ENCODE data around the gene CREG2. TPM values are rescaled to one million over a fixed set of nuclear protein-coding genes. Genes with fewer than 3 reads are reported as not detected.

CREG2 gene
- total and polyA plus RNA-seq, 4 experiments from 2014 or later, result 0.32 TPM; not detected in 3

DNA sequence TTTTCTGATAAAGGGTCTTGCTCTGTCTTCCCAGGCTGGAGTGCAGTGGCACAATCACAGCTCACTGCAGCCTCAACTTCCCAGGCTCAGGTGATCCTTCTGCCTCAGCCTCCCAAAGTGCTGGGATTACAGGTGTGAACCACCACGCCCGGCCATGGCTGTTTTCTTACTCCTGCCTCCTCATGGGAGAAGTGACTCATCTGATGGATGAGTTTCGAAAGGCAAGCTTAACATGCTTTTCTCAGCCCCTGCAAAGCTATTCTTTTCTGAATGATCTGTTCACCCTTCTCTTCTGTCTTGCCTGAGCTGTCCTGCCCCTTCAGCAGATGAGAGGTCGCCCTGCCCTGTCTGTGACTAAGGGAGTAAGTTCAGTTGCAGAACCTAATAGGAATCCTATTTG lies 929 bp upstream of the CREG2 start:
- no peak for DNase-seq
- H3K27ac Mint-ChIP-seq, result no peak overlapping the region
- Histone ChIP-seq H3K27me3 (ENCODE audit: insufficient read depth, low read length) (peaks cover 17% of the 10 kb centered on the region), H3K36me3 (ENCODE audit: insufficient read depth, low read length) (no peaks in the 10 kb centered on the region), H3K4me3 (ENCODE audit: low read length in 2 of 2) (no peak overlapping the region), H3K9me3 (ENCODE audit: control insufficient read depth in 1 of 2, low read length in 2 of 2) (no peaks in the 10 kb centered on the region), H3K4me1 (ENCODE audit: insufficient read depth, low read length) (peaks cover 15% of the 10 kb centered on the region), H3K27ac (ENCODE audit: low read depth, low read length) (no peak overlapping the region)
- POLR2A ChIA-PET (ENCODE audit: partially characterized antibody), result interaction anchor here (1.1 to 3.6 kb wide), 4 partner anchors 26 to 81 kb away, joined by 3 to 23 read pairs (median 16); no protein-coding TSS in a partner anchor
- intact Hi-C loops (cut with micrococcal nuclease), result loop anchor here (5.0 kb wide), 1 partner anchor 136 kb away; the partner anchor contains the start of gene CNOT11
- no peaks in the 10 kb centered on the region for H3K9me3 Mint-ChIP-seq
- H3K4me3 Mint-ChIP-seq, result peak overlapping the region in 7 of 8 donors; percentile 13 to 75 (median 65)
- peaks cover 4 to 11% (median 8%) of the 10 kb centered on the region in 4 donors for H3K4me1 Mint-ChIP-seq
- CTCF ChIA-PET (ENCODE audit: partially characterized antibody), result interaction anchor here (0.7 to 5.6 kb wide), 21 partner anchors 9 to 444 kb away, joined by 3 to 124 read pairs (median 5); no protein-coding TSS in a partner anchor
- no peaks in the 10 kb centered on the region for H3K36me3 Mint-ChIP-seq
- peaks cover 30 to 39% of the 10 kb centered on the region in 2 donors for H3K27me3 Mint-ChIP-seq

DNA sequence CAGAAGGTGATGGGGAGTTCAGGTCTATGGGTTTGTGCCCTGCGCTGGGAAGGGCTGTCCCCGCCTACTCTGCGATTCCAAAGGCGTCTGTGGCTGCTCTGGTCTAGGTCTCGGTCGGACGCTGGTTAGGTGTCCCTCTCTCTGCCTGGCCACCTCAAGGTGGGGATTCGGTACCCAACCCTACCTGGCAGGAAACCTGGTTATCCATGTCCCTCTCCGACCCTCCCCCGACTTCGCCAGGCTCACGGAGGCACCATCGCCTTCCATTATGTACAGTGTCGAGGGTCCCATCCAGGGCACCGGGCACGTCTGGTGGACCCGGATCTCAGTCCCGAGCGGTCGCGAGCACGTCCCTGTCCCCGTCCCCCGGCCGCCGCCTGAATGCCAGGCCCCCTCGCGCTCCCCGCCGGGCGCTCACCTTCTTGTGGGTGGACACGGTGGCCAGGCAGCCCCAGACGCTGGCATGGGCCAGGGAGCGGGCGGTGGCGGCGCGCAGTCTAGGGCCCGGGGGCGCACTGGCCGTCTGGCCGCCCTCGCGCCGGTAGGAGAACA lies 628 bp downstream of the CREG2 start:
- no peak for DNase-seq
- H3K9me3 Mint-ChIP-seq, result no peaks in the 10 kb centered on the region
- POLR2A ChIA-PET (ENCODE audit: partially characterized antibody), result interaction anchor here (1.1 to 3.6 kb wide), 6 partner anchors 24 to 133 kb away, joined by 3 to 23 read pairs (median 8); partner anchors contain the start of gene RNF149
- Histone ChIP-seq H3K4me1 (ENCODE audit: insufficient read depth, low read length) (peaks cover 15% of the 10 kb centered on the region), H3K27ac (ENCODE audit: low read depth, low read length) (no peak overlapping the region), H3K4me3 (ENCODE audit: low read length in 2 of 2) (peak overlapping the region in 1 of 2 donors; percentile 38), H3K9me3 (ENCODE audit: control insufficient read depth in 1 of 2, low read length in 2 of 2) (no peaks in the 10 kb centered on the region), H3K27me3 (ENCODE audit: insufficient read depth, low read length) (peaks cover 17% of the 10 kb centered on the region), H3K36me3 (ENCODE audit: insufficient read depth, low read length) (no peaks in the 10 kb centered on the region)
- H3K27me3 Mint-ChIP-seq, result peaks cover 30 to 43% of the 10 kb centered on the region in 2 donors
- H3K27ac Mint-ChIP-seq, result no peak overlapping the region
- CTCF ChIA-PET (ENCODE audit: partially characterized antibody), result interaction anchor here (0.6 to 5.6 kb wide), 18 partner anchors 8 to 777 kb away, joined by 3 to 124 read pairs (median 5); no protein-coding TSS in a partner anchor
- intact Hi-C loops (cut with micrococcal nuclease), result loop anchor here (1.0 to 5.0 kb wide), 4 partner anchors 44 to 374 kb away; partner anchors contain the start of gene CNOT11
- peaks cover 4 to 11% (median 8%) of the 10 kb centered on the region in 4 donors for H3K4me1 Mint-ChIP-seq
- H3K36me3 Mint-ChIP-seq, result no peaks in the 10 kb centered on the region
- peak overlapping the region; percentile 60 to 77 (median 70) for H3K4me3 Mint-ChIP-seq

DNA sequence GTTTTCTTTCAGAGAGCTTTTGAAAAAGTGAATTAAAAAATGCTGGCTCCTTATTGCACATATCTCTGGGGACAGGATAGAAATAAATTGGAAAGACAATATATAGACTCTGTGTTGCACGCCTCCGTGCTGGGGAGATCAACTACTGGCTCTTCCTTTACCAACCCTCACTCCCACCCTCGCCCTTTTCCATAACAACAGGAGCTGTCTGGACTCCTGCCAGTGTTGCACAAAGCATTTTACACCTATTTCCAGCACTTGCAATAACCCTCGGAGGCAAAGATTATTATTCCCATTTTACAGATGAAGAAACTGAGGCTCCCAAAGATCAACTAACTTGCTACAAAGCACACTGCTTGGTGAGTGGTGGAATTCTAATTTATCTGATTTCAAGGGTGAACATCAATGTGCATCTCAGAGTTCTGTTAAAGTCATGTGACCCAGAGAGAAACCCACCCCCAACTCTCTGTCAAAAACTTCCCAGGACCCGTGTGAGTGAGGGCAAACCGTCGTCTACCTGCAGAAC lies 4.2 kb downstream of the CREG2 start:
- ChIA-PET POLR2A (ENCODE audit: partially characterized antibody) (no interaction called here), CTCF (ENCODE audit: partially characterized antibody) (interaction anchor here (0.9 to 1.6 kb wide), 4 partner anchors 20 to 37 kb away, joined by 3 to 5 read pairs (median 4); no protein-coding TSS in a partner anchor)
- Histone ChIP-seq H3K36me3 (ENCODE audit: insufficient read depth, low read length) (no peaks in the 10 kb centered on the region), H3K4me1 (ENCODE audit: insufficient read depth, low read length) (peaks cover 15% of the 10 kb centered on the region), H3K27ac (ENCODE audit: low read depth, low read length) (no peak overlapping the region), H3K9me3 (ENCODE audit: control insufficient read depth in 1 of 2, low read length in 2 of 2) (no peaks in the 10 kb centered on the region), H3K27me3 (ENCODE audit: insufficient read depth, low read length) (peaks cover 11% of the 10 kb centered on the region), H3K4me3 (ENCODE audit: low read length in 2 of 2) (no peak overlapping the region)
- Mint-ChIP-seq H3K27ac (no peak overlapping the region), H3K4me1 (peaks cover 4 to 11% (median 8%) of the 10 kb centered on the region in 4 donors), H3K27me3 (peaks cover 20 to 26% of the 10 kb centered on the region in 2 donors), H3K36me3 (no peaks in the 10 kb centered on the region), H3K4me3 (no peak overlapping the region), H3K9me3 (no peaks in the 10 kb centered on the region)
- intact Hi-C loops (cut with micrococcal nuclease), result no loop called here
- no peak for DNase-seq

DNA sequence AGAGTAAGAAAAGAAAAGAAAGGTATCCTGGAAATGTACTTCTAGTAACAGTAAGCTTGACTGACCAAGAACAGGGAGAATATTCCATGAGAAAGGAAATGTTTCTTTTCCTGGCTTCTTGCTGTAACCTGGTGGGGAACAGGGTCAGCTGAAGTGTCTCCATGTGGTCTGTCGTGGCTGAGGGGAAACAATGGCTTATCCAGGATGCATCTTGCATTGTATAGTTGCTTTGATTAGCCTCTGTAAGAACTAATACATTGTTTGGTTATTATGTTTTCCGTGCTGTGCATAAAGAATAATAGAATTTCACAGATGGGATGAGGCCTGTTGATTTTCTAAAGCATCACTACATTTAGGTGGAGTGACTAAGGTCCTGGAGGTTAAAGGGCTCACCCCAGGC lies 4.9 kb downstream of the CREG2 start:
- Mint-ChIP-seq H3K9me3 (no peaks in the 10 kb centered on the region), H3K4me1 (peaks cover under 1 to 7% (median 4%) of the 10 kb centered on the region in 4 donors), H3K36me3 (no peaks in the 10 kb centered on the region), H3K27me3 (peaks cover 15 to 22% of the 10 kb centered on the region in 2 donors), H3K27ac (no peak overlapping the region), H3K4me3 (no peak overlapping the region)
- no peak for DNase-seq
- Histone ChIP-seq H3K4me1 (ENCODE audit: insufficient read depth, low read length) (peaks cover 9% of the 10 kb centered on the region), H3K27ac (ENCODE audit: low read depth, low read length) (no peak overlapping the region), H3K9me3 (ENCODE audit: control insufficient read depth in 1 of 2, low read length in 2 of 2) (no peaks in the 10 kb centered on the region), H3K4me3 (ENCODE audit: low read length in 2 of 2) (no peak overlapping the region), H3K27me3 (ENCODE audit: insufficient read depth, low read length) (peaks cover 11% of the 10 kb centered on the region), H3K36me3 (ENCODE audit: insufficient read depth, low read length) (no peaks in the 10 kb centered on the region)
- CTCF ChIA-PET (ENCODE audit: partially characterized antibody), result interaction anchor here (0.9 to 1.7 kb wide), 4 partner anchors 20 to 40 kb away, joined by 3 to 9 read pairs (median 4); no protein-coding TSS in a partner anchor
- POLR2A ChIA-PET (ENCODE audit: partially characterized antibody), result interaction anchor here (1.9 kb wide), 1 partner anchor 21 kb away, joined by 7 read pairs; no protein-coding TSS in a partner anchor
- intact Hi-C loops (cut with micrococcal nuclease), result no loop called here

DNA sequence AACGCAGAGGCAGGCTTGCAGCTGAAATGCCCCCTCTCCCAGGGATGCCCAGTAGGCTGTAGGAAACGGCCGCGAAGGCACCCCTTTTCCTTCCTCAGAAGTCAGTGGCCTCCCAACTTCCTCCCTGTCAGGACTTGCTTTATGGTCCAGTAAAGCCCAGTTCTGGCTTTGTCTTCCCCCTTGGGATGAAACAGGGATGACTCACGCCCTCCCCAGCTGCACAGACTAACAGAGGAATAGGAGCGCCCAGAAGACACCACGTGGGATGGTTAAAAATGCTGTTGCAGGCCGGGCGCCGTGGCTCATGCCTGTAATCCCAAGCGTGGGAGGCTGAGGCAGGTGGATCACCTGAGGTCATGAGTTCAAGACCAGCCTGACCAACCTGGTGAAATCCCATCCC lies 6.9 kb downstream of the CREG2 start:
- intact Hi-C loops (cut with micrococcal nuclease), result no loop called here
- no peaks in the 10 kb centered on the region for H3K4me1 ChIP-seq (ENCODE audit: insufficient read depth, low read length)
- no peak overlapping the region for H3K4me3 ChIP-seq (ENCODE audit: low read length in 2 of 2)
- Mint-ChIP-seq H3K27ac (no peak overlapping the region), H3K27me3 (peaks cover 5 to 11% of the 10 kb centered on the region in 2 donors), H3K36me3 (no peaks in the 10 kb centered on the region), H3K4me3 (no peak overlapping the region), H3K4me1 (no peaks in the 10 kb centered on the region), H3K9me3 (no peaks in the 10 kb centered on the region)
- ChIA-PET POLR2A (ENCODE audit: partially characterized antibody) (interaction anchor here (1.4 to 1.6 kb wide), 2 partner anchors 18 to 72 kb away, joined by 3 to 4 read pairs; partner anchors contain the start of gene RNF149), CTCF (ENCODE audit: partially characterized antibody) (interaction anchor here (1.4 to 1.7 kb wide), 3 partner anchors 18 to 38 kb away, joined by 3 to 8 read pairs (median 3); no protein-coding TSS in a partner anchor)
- H3K27ac ChIP-seq (ENCODE audit: low read depth, low read length), result no peak overlapping the region
- H3K36me3 ChIP-seq (ENCODE audit: insufficient read depth, low read length), result no peaks in the 10 kb centered on the region
- H3K27me3 ChIP-seq (ENCODE audit: insufficient read depth, low read length), result peaks cover 3% of the 10 kb centered on the region
- H3K9me3 ChIP-seq (ENCODE audit: control insufficient read depth in 1 of 2, low read length in 2 of 2), result no peaks in the 10 kb centered on the region
- no peak for DNase-seq

DNA sequence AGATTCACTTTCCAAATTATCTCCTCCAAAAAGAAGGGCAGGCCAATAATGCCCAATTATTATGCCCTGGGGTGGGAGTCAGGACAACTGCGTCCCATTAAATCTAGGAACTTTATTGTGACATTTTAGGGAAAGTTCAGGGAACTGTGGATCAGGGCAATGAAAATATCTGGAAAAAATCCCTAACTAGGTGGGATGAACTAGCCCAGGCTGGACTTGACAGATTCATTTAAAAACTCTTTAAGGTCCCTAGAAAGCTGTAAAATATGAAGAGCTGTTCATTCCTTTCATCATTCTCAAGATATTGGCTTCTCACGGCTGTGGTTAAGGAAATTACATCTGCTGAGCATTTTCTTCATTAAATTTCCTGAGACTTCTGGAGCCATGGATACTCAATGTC lies 8.2 kb downstream of the CREG2 start:
- H3K27ac ChIP-seq (ENCODE audit: low read depth, low read length), result no peak overlapping the region
- H3K36me3 ChIP-seq (ENCODE audit: insufficient read depth, low read length), result no peaks in the 10 kb centered on the region
- intact Hi-C loops (cut with micrococcal nuclease), result no loop called here
- no peak overlapping the region for H3K4me3 Mint-ChIP-seq
- ChIA-PET POLR2A (ENCODE audit: partially characterized antibody) (no interaction called here), CTCF (ENCODE audit: partially characterized antibody) (interaction anchor here (1.2 to 1.7 kb wide), 2 partner anchors 9 to 37 kb away, joined by 4 to 8 read pairs; no protein-coding TSS in a partner anchor)
- H3K27me3 Mint-ChIP-seq, result peaks cover 2 to 6% of the 10 kb centered on the region in 2 donors
- H3K4me3 ChIP-seq (ENCODE audit: low read length in 2 of 2), result no peak overlapping the region
- DNase-seq, result no peak
- peaks cover 0 to 9% (median 4%) of the 10 kb centered on the region in 4 donors for H3K4me1 Mint-ChIP-seq
- peaks cover 8% of the 10 kb centered on the region for H3K4me1 ChIP-seq (ENCODE audit: insufficient read depth, low read length)
- peaks cover 3% of the 10 kb centered on the region for H3K27me3 ChIP-seq (ENCODE audit: insufficient read depth, low read length)
- H3K36me3 Mint-ChIP-seq, result no peaks in the 10 kb centered on the region
- H3K9me3 Mint-ChIP-seq, result no peaks in the 10 kb centered on the region
- H3K27ac Mint-ChIP-seq, result no peak overlapping the region
- H3K9me3 ChIP-seq (ENCODE audit: control insufficient read depth in 1 of 2, low read length in 2 of 2), result no peaks in the 10 kb centered on the region

DNA sequence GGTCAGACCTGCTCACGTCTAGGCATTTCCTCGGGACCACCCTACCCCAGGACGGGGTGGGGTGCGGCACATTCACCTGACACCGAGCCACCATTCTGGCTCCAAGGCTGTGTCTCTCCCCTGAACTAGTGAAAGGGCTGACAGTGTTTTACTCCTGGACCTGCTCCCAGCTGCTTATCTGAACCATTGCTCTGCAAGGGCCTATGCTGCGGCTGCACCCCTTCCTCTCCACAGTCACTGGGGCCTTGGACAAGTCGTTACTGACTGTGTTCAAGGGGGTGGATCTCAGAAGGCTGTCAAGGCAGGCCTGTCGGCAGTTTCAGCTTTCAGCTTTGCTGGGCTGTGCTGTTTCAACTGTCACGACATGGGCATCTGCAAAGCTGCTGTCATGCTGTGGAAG lies 11.7 kb downstream of the CREG2 start:
- Histone ChIP-seq H3K4me3 (ENCODE audit: low read length in 2 of 2) (no peak overlapping the region), H3K4me1 (ENCODE audit: insufficient read depth, low read length) (peaks cover 8% of the 10 kb centered on the region), H3K27me3 (ENCODE audit: insufficient read depth, low read length) (no peaks in the 10 kb centered on the region), H3K36me3 (ENCODE audit: insufficient read depth, low read length) (no peaks in the 10 kb centered on the region), H3K27ac (ENCODE audit: low read depth, low read length) (no peak overlapping the region), H3K9me3 (ENCODE audit: control insufficient read depth in 1 of 2, low read length in 2 of 2) (no peaks in the 10 kb centered on the region)
- no peak for DNase-seq
- intact Hi-C loops (cut with micrococcal nuclease), result no loop called here
- CTCF ChIA-PET (ENCODE audit: partially characterized antibody), result interaction anchor here (1.0 to 1.5 kb wide), 3 partner anchors 14 to 43 kb away, joined by 3 to 4 read pairs (median 3); no protein-coding TSS in a partner anchor
- Mint-ChIP-seq H3K36me3 (no peaks in the 10 kb centered on the region), H3K27ac (no peak overlapping the region), H3K4me3 (no peak overlapping the region), H3K27me3 (no peaks in the 10 kb centered on the region), H3K4me1 (peaks cover 0 to 9% (median 4%) of the 10 kb centered on the region in 4 donors), H3K9me3 (peaks cover 0 to 12% (median 2%) of the 10 kb centered on the region in 8 donors)
- POLR2A ChIA-PET (ENCODE audit: partially characterized antibody), result interaction anchor here (3.0 kb wide), 1 partner anchor 14 kb away, joined by 11 read pairs; no protein-coding TSS in a partner anchor

Measured in CD4-positive, alpha-beta memory T cell (primary cell).